Caco-2 (cell line): ENCODE measurements around the gene LRMDA. TPM values are rescaled to one million over a fixed set of nuclear protein-coding genes. Genes with fewer than 3 reads are reported as not detected.

Experiments used
- BruUV-seq: library from RNA; stranded (reverse); fragments of 400-500 nt; replicated peaks from 2 replicates; lab custom pipeline; 2021; lab: Mats Ljungman, UMichigan
- CTCF ChIA-PET: fragments of 300-600 bp; sonication (Branson Sonifier 250); formaldehyde crosslinking; loops from one replicate; lab custom pipeline; 2022; ENCODE audit warnings: antibody characterized with exemption; lab: Charles Lee
- POLR2A ChIA-PET: fragments of 300-600 bp; sonication (Branson Sonifier 250); formaldehyde crosslinking; loops from one replicate; lab custom pipeline; 2022; ENCODE audit warnings: antibody characterized with exemption; lab: Charles Lee
- DNase-seq, 2 experiments: peaks; one replicate each; pipeline versions ENCODE4 v3.0.0 to v3.0.0-alpha.2; 2020 to 2022
- H3K27me3 ChIP-seq: replicated peaks from 2 replicates; pipeline ENCODE4 v1.6.0; 2011; ENCODE audit warnings: low read length; ENCODE audit not compliant: control insufficient read depth, insufficient read depth
- H3K36me3 ChIP-seq: 2 replicates; pipeline ENCODE4 v1.5.1; 2011; ENCODE audit warnings: low read length; ENCODE audit not compliant: control insufficient read depth, insufficient read depth
- H3K4me1 ChIP-seq: fragments of 250-450 bp; sonication (Bioruptor Pico); 2 replicates; pipeline ENCODE4 v1.5.1; 2020; ENCODE audit warnings: mild to moderate bottlenecking
- H3K4me3 ChIP-seq: 2 replicates; pipeline ENCODE4 v1.5.1; 2011; ENCODE audit warnings: low read depth, mild to moderate bottlenecking, control low read depth, low read length
- H3K9me3 ChIP-seq: fragments of 250-450 bp; sonication (Bioruptor Pico); 2 replicates; pipeline ENCODE4 v1.5.1; 2020; ENCODE audit warnings: mild to moderate bottlenecking, moderate library complexity
- H3K27ac Mint-ChIP-seq: one replicate; pipeline ENCODE4 v1.8.0; 2022; ENCODE audit warnings: mixed read lengths; ENCODE audit not compliant: unreplicated experiment
- H3K27me3 Mint-ChIP-seq: one replicate; pipeline ENCODE4 v1.8.0; 2022; ENCODE audit warnings: mixed read lengths; ENCODE audit not compliant: insufficient read depth, unreplicated experiment
- H3K36me3 Mint-ChIP-seq: one replicate; pipeline ENCODE4 v1.8.0; 2022; ENCODE audit warnings: mild to moderate bottlenecking, mixed read lengths; ENCODE audit not compliant: insufficient read depth, unreplicated experiment
- H3K4me1 Mint-ChIP-seq: one replicate; pipeline ENCODE4 v1.8.0; 2022; ENCODE audit warnings: low read depth, mixed read lengths; ENCODE audit not compliant: unreplicated experiment
- H3K4me3 Mint-ChIP-seq: one replicate; pipeline ENCODE4 v1.8.0; 2022; ENCODE audit warnings: mild to moderate bottlenecking, moderate library complexity, mixed read lengths; ENCODE audit not compliant: unreplicated experiment
- H3K9me3 Mint-ChIP-seq: one replicate; pipeline ENCODE4 v1.8.0; 2022; ENCODE audit warnings: mixed read lengths; ENCODE audit not compliant: unreplicated experiment
- intact Hi-C: fragments of 100-400 bp; cut with micrococcal nuclease; formaldehyde crosslinking; loops from one replicate; pipeline ENCODE4 v1.10.0; 2022; ENCODE audit not compliant: unreplicated experiment
- total RNA-seq: library from RNA; stranded (reverse); gene quantifications from 2 replicates; pipeline ENCODE4 v1.2.3, GENCODE V29; 2022
- TF ChIP-seq, protein P1 (sequence below), 2 experiments: fragments of 200-600 bp in 1 of 2; IDR thresholded peaks; 1 replicate in 1 of 2; 2 replicates in 1 of 2; pipeline versions ENCODE4 v1.5.1 to v1.8.0; 2011 to 2022; ENCODE audit warnings: antibody characterized with exemption in 1 of 2, control low read depth in 1 of 2, inconsistent platforms in 1 of 2, low read depth in 1 of 2, low read length in 1 of 2, mild to moderate bottlenecking in 1 of 2, moderate library complexity in 1 of 2; ENCODE audit not compliant: insufficient read depth in 1 of 2, severe bottlenecking in 1 of 2, unreplicated experiment in 1 of 2

LRMDA gene
- total RNA-seq, 1 experiment from 2014 or later, result 18.5 TPM

GRCh38 chr10:75657351-75657750, 225.9 kb downstream of the LRMDA start:
- intact Hi-C loops, result no loop called here
- H3K4me1 Mint-ChIP-seq, result peaks cover 14% of the 10 kb centered on the region
- Histone ChIP-seq H3K4me1 (peaks cover 10% of the 10 kb centered on the region), H3K4me3 (no peak overlapping the region), H3K36me3 (no peaks in the 10 kb centered on the region), H3K27me3 (no peaks in the 10 kb centered on the region), H3K9me3 (no peaks in the 10 kb centered on the region)
- no peaks in the 10 kb centered on the region for H3K27me3 Mint-ChIP-seq
- BruUV-seq, result no TSS peak
- no peaks in the 10 kb centered on the region for H3K36me3 Mint-ChIP-seq
- DNase-seq, result no peak
- CTCF ChIA-PET, result no interaction called here
- H3K27ac Mint-ChIP-seq, result no peak overlapping the region
- H3K4me3 Mint-ChIP-seq, result no peak overlapping the region
- H3K9me3 Mint-ChIP-seq, result no peaks in the 10 kb centered on the region
- TF ChIP-seq, protein P1, sequence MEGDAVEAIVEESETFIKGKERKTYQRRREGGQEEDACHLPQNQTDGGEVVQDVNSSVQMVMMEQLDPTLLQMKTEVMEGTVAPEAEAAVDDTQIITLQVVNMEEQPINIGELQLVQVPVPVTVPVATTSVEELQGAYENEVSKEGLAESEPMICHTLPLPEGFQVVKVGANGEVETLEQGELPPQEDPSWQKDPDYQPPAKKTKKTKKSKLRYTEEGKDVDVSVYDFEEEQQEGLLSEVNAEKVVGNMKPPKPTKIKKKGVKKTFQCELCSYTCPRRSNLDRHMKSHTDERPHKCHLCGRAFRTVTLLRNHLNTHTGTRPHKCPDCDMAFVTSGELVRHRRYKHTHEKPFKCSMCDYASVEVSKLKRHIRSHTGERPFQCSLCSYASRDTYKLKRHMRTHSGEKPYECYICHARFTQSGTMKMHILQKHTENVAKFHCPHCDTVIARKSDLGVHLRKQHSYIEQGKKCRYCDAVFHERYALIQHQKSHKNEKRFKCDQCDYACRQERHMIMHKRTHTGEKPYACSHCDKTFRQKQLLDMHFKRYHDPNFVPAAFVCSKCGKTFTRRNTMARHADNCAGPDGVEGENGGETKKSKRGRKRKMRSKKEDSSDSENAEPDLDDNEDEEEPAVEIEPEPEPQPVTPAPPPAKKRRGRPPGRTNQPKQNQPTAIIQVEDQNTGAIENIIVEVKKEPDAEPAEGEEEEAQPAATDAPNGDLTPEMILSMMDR (IDR thresholded peaks at IDR 0.05; ENCODE audit: insufficient read depth in 1 of 2, low read depth in 1 of 2, low read length in 1 of 2, severe bottlenecking in 1 of 2, unreplicated experiment in 1 of 2), result no peak
- POLR2A ChIA-PET, result no interaction called here

- no peaks in the 10 kb centered on the region for H3K36me3 Mint-ChIP-seq
- no peaks in the 10 kb centered on the region for H3K27me3 ChIP-seq
- H3K27me3 Mint-ChIP-seq, result no peaks in the 10 kb centered on the region
- TF ChIP-seq, protein P1 (IDR thresholded peaks at IDR 0.05; ENCODE audit: insufficient read depth in 1 of 2, low read depth in 1 of 2, low read length in 1 of 2, severe bottlenecking in 1 of 2, unreplicated experiment in 1 of 2), result no peak
- H3K4me1 ChIP-seq, result peaks cover 10% of the 10 kb centered on the region
- no peaks in the 10 kb centered on the region for H3K36me3 ChIP-seq
- H3K9me3 ChIP-seq, result no peaks in the 10 kb centered on the region
- no peaks in the 10 kb centered on the region for H3K9me3 Mint-ChIP-seq
- H3K4me3 Mint-ChIP-seq, result no peak overlapping the region
- DNase-seq, result no peak
- ChIA-PET CTCF (no interaction called here), POLR2A (no interaction called here)
- H3K4me1 Mint-ChIP-seq, result peaks cover 8% of the 10 kb centered on the region
- BruUV-seq, result no TSS peak
- peak overlapping the region; percentile 36 for H3K27ac Mint-ChIP-seq
- intact Hi-C loops, result no loop called here
- H3K4me3 ChIP-seq, result no peak overlapping the region
Measured at GRCh38 chr10:75658036-75658435, 226.6 kb downstream of the LRMDA start.

DNA sequence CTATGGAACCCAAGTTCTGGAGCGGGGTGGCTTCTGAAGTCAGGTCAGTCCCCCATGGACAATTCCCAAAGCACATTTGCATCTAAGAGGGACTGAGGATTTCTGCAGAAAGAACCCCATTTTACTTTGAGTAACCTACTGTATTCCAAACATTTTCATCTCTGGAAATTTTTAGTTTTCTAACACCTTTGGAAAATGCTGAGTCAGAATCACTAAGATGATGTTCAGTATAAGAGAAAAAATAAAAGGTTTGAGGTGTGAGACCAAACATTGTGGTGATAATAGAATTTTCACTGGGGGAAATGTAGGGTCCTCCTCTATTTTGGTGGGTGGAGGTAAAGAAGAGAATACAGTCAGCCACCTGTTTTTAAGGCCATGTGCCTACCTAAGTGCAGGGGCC, 227.1 kb downstream of the LRMDA start:
- BruUV-seq, result no TSS peak
- CTCF ChIA-PET, result no interaction called here
- TF ChIP-seq, protein P1 (IDR thresholded peaks at IDR 0.05; ENCODE audit: insufficient read depth in 1 of 2, low read depth in 1 of 2, low read length in 1 of 2, severe bottlenecking in 1 of 2, unreplicated experiment in 1 of 2), result no peak
- Mint-ChIP-seq H3K9me3 (no peaks in the 10 kb centered on the region), H3K36me3 (no peaks in the 10 kb centered on the region), H3K4me3 (no peak overlapping the region), H3K4me1 (peaks cover 8% of the 10 kb centered on the region), H3K27me3 (no peaks in the 10 kb centered on the region), H3K27ac (no peak overlapping the region)
- DNase-seq, result no peak
- no peaks in the 10 kb centered on the region for H3K36me3 ChIP-seq
- POLR2A ChIA-PET, result no interaction called here
- H3K4me3 ChIP-seq, result no peak overlapping the region
- no peaks in the 10 kb centered on the region for H3K27me3 ChIP-seq
- H3K9me3 ChIP-seq, result no peaks in the 10 kb centered on the region
- H3K4me1 ChIP-seq, result peaks cover 8% of the 10 kb centered on the region
- intact Hi-C loops, result no loop called here
